Effector CD4-positive, alpha-beta T cell (primary cell): ENCODE data around the gene LAMC2.

Experiments used
- DNase-seq: peaks from one replicate; pipeline ENCODE4 v3.0.0-alpha.2; 2020

LAMC2 gene

DNA sequence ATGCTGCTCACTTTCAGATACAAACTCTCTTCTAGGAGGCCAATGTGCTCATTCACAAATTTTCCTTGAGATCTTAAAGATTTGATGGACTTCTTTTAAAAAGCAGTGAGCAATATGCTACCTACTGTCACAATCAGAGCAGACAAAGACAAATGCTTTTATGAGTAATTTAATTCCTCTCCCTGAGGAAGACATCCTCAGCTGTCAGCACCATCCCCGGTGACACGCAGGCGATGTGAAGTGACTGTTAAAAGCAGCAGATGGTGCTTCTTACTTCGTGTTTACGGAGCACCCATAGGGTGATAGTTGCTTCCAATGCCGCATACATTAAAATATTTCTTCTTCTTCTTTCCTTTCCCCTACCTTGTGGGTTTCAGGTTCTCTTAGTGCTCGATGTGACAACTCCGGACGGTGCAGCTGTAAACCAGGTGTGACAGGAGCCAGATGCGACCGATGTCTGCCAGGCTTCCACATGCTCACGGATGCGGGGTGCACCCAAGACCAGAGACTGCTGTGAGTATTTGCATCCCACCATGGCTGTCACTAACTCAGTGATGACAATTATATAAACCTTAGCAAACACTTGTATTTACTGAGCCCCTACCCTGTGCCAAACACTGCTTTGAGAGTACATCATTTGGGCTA, 29.1 kb downstream of the LAMC2 start:
- DNase-seq = no peak

DNA sequence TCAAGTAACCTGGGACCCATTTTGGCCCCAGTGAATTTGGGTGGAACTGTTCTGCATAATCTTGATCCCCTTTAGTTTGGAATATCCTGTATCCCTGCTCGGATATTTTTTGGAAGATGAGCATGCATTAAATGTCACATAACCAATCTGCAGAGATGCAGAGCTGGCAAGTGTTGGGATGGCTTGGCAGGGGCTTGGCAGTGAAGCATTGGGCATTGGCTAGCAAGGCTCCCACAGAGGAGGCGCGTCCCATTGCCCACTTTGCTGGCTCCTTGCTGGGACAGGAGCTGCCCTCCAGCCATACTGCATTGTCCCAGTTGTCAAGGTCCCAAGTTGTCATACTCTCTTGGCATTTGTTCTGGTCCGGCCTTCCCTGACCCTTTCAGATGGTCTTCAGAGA, 29.9 kb downstream of the LAMC2 start:
- DNase-seq = no peak

DNA sequence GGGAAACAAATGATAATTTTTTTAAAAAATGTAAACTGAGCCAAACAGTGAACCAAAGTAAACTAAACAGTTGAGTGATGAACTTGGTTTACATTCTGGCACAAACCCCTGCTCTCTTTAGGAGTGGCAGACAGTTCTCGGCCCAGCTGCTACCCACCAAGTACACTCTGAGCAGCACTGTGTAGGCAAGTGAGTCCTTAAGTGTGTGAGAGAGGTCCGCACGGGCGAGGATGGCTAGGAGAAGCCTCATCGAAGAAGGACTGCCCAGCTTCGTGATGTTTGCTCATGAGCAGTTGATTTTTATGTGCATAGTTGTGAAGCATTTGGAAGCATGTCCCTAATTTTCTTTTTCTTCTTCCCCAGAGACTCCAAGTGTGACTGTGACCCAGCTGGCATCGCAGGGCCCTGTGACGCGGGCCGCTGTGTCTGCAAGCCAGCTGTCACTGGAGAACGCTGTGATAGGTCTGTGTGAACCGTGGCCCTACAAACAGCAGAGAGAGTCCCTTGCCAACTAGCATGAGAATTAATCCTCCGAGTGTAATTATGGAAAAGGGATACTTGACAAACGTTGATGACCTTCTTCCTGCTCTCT, 32.1 kb downstream of the LAMC2 start:
- DNase-seq = no peak

DNA sequence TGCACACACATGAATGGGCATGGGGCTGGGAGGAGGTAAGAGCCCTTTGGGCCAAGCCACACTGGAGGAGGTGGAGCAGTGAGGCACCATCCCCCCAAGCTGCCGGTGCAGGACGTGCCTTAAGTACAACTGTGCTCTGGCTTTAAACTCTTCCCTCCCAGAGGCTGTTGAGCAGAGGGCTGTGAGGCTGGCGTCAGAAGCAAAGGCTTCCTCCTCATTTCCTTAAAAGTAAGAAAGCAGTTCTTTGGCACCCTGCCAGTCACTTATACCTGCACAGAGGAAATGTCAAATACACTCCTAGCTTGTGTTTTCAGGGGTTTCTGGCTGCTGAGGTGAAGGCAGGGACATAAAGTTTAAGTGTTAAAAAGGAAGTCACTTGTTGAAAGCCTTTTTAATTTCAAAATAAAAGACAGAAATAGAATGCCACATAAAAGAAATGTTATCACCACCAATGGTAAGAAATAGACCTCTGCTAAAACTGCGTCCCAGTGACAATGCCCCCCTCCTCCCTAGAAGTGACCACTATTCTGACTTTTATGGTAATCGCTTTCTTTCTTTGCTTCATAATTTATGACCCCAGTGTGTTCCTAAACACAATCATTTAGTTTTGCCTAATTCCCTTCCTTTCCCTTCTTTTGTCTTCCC, 33.0 kb downstream of the LAMC2 start:
- no peak for DNase-seq

DNA sequence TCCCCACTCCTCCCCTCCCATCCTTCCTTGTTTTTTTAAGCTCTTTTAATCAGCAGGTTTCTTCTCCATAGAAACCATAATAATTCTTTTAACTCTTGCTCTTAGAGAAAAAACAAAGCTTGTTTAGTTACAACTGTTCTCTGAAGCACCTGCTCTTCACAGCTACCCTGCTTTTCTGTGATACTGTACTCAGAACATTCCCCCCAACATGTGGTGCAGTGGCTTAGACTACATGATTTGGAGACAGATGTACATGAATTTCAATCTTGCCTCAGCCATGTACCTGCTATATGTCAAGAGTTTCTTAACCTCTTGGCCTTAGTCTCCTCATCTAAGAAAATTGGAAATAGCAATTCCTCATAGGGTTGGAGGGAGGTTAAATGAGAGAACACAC, 33.5 kb downstream of the LAMC2 start:
- DNase-seq = no peak

DNA sequence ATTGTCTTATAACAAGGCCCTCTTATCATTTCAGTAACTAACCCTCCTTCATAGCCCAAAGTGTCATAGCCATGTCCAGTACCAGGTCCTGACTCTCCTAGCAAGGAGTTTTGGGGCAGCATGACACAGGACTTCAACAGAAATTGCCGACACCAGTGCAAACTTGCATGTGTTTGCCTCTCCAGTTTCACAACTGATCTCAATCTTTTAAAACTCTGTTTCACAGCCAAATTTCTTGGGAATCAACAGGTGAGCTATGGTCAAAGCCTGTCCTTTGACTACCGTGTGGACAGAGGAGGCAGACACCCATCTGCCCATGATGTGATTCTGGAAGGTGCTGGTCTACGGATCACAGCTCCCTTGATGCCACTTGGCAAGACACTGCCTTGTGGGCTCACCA, 36.8 kb downstream of the LAMC2 start:
- no peak for DNase-seq

DNA sequence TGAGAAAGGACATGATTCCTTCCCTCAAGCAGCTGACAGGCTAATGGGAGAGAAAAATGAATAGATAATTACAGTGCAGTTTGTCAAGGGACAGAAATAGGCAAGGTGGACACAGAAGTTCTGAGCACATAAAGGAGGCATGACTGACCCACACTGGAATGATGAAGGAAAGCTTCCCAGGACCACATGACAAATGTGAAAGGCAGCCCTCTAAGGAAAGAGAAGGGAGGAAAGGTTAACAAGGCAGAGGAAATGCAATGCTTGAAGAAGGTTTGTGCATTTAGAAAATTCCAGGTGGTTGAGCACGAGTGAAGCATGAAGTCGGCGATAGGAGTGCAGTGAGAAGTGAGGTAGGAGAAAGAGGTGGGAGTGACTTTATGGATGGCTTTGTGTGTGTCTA, 37.4 kb downstream of the LAMC2 start:
- DNase-seq = no peak

DNA sequence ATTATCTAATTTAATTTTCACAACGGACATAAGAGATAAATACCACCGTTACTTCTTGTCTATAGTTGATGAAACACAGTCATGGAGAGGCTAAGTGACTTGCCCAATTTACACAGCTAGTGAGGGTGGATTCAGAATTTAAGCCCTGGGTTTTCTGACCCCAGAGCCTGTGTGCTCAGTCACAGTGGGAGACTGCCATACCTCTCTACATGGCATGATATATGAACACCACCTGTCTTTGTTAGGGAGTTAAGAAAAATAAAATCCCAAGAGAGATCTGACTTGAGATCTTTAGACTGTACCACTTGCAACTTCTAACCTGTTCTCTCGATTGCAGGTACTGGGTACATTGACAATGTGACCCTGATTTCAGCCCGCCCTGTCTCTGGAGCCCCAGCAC, 40.3 kb downstream of the LAMC2 start:
- no peak for DNase-seq

DNA sequence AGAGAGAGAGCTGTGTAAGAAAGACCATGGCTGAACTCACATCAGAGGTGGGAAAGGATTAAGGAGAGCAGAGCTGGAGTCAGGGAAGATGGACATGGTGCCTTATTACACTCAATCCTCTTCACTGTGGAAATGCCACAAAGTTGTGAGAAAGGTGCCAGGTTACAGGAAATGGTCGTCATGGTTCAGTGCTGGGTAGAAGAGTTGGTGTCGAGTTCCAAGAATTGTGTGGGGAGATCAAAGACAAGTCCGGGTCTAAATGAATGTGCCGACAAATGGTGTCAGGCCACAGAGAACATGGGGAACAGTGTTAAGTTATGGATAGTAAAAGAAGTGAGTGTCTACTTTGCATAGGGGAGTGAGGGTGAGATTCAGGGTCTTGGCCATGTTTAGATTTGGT, 40.9 kb downstream of the LAMC2 start:
- DNase-seq = no peak

DNA sequence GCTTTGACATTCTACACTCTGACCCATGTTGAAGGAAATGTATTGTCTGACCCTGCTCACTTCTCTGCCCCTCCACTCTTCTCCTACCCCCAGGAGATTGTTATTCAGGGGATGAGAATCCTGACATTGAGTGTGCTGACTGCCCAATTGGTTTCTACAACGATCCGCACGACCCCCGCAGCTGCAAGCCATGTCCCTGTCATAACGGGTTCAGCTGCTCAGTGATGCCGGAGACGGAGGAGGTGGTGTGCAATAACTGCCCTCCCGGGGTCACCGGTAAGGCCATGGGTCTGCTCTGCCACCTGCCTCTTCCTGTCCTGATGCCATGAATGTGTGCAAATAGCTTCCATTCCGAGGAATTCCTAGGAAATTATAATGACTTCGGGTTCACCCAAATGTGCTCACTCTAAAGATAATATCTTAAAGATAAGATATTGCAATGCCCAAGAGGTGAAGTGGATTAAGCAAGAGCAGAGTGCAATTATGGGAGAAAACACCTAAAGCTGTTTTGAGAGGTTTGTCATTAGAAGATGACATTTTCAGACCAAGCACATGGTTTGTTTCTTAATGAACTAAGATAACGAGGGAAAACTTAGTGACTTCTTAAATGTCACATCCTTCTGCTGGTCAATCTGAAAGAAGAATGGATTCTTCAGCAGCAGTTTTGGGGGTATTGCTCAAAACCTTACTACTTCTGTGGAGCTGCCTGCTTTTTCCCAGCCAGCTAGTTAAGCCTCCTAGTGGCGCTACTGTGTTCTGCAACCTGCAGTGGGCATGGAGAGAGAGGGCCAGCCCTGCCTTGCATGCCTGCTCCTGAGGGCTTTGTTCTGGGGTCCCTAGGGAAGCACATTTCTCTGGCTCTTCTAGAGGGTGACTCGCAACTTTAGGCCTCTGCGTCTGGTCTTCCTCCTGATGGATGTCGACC, 41.6 kb downstream of the LAMC2 start:
- no peak for DNase-seq

DNA sequence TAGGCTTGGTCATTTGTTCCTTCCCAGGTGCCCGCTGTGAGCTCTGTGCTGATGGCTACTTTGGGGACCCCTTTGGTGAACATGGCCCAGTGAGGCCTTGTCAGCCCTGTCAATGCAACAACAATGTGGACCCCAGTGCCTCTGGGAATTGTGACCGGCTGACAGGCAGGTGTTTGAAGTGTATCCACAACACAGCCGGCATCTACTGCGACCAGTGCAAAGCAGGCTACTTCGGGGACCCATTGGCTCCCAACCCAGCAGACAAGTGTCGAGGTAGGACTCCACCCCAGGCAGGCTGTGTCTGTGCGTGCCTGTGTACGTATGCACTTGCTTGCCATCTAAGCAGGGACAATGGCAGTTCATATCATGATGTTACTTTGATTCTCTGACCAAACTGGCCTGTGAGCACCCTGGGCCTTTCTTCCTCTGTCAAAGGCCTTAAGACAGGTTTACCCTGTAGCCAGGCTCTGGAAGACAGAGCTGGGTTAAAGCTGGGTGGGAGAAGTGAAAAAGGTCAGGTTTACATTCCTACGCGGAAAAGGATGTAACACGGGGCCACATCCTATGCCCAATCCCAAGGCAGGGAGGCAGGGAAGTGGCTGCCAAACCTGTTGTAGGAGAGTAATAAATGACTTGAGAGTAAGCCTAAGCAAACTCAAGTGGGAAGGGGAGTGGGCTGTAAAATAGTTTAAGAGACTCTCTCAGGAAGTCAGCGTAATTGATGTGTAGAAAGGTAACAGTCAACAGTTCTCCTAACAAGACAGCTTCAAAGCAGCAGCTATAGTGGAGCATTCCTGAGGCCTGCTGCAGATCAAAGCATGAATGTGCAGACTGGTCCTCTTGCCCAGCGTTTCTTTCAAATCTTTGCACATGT, 42.5 kb downstream of the LAMC2 start:
- DNase-seq = no peak

DNA sequence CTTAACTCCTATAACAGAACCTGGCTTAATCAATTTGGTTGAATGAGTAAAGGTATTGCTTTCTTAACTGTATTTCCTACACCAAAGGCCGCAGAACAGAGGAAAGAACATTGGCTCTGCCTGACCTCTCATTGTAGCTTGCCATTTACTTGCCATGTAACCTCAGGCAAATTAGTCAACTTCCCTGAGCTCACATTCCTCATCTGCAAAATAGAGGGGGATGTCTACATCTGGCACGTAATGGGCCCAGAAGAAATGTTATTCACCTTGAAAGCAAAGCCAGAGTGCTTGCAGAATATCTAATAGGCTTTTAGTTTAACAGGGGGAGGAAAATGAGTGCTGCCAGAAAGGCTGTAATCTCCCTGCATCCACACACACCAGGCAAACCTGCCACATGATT, 44.3 kb downstream of the LAMC2 start:
- DNase-seq = no peak

DNA sequence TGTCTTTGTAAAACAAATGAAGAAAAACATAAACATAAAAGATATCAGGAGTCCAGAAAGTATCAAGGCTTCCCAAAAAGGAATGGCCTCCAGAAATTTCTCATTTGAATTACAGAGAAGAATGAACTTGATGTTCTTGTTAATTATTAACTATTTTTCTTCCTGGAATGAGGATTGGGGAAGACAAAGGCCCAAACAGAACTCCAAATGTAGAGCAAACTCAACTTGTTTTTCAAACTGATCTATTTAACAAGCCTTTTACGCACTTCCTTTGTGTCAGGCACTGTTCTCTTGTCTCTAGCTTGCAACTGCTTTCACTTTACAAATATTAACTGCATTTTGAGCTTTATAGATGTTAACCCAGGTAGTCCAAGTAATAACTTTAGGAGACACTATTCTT, 45.5 kb downstream of the LAMC2 start:
- DNase-seq = no peak

DNA sequence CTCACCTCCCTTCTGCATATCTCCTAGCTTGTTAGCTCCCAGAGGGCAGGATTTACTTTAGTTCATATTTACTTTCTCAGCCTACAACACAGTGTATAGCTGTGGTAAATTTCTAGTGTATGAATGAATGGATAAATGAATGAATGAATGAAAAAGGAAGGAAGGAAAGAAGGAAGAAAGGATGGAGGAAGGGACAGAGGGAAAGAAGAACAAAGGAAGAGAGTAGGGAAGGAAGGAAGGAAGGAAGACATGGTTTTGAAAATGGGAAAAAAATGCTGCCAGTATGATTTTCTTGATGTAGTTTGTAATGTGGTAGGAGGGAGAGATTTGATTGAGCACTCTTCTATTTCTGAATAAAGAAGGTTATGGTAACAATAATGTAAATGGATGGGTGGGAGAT, 47.0 kb downstream of the LAMC2 start:
- DNase-seq = no peak

DNA sequence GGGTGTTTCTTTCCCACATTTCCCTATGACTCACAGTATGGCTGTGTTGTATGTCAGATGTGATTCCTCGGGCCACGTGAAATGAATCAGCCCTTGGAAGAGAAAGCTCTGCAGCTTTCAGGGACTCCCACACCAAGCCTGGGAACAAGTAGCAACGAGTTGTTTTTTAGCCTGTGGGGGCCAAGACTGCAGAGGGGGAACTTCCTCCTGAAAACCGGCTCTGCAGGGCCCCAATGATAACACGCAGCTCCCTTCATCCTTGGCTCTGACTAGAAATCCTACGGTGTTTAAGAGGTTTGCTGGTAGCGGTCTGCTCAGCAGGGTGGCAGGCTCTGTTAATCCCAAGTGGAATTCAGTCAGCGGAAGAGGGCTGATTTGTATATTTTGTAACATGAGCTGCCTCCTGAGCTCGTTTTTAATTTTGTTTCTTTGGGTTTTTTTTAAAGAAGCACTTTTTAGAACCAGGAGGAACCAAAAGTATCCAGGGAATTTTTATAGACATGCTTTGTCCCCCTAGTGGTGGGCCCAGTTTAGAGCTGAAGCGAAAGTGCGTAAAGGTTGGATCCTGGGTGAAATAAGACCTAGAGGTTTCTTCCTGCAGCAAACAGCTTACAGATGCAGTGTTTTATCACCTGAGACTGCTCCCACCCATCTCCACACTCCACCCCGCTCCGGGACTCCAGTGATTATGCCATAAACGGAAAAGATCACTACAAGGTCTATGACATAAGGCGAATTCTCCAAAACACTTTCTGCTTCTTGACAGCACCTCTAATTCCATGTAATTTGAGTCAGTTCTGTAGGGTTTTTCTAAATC, 48.8 kb downstream of the LAMC2 start:
- no peak for DNase-seq

DNA sequence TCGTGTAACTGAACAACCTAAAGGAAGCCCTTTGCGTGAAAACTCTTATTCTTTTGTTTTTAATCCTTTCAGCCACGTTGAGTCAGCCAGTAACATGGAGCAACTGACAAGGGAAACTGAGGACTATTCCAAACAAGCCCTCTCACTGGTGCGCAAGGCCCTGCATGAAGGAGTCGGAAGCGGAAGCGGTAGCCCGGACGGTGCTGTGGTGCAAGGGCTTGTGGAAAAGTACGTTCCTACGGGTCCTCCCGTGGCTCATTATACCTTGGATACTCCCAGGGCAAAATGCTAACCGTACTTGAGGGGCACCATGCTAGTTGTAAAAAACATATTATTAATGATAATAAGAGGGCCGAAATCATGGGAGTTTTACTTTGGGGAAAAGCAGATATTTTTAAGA, 49.4 kb downstream of the LAMC2 start:
- no peak for DNase-seq

DNA sequence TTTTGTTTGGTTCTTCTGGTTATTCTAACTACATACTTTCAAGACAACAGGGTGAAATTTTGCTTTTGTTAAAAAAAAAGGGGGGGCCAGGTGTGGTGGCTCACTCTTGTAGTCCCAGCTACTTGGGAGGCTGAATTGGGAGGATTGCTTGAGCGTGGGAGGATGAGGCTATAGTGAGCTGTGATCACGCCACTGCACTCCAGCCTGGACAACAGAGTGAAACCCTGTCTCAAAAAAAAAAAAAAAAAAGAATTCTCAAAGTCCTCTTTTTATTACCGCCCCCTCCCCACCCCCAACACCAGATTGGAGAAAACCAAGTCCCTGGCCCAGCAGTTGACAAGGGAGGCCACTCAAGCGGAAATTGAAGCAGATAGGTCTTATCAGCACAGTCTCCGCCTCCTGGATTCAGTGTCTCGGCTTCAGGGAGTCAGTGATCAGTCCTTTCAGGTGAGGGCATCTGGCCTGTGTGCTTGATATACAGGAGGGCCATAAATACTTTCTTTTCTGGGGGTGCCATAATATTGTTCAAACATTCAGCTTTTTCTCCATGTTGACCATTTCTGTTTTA, 50.2 kb downstream of the LAMC2 start:
- no peak for DNase-seq

DNA sequence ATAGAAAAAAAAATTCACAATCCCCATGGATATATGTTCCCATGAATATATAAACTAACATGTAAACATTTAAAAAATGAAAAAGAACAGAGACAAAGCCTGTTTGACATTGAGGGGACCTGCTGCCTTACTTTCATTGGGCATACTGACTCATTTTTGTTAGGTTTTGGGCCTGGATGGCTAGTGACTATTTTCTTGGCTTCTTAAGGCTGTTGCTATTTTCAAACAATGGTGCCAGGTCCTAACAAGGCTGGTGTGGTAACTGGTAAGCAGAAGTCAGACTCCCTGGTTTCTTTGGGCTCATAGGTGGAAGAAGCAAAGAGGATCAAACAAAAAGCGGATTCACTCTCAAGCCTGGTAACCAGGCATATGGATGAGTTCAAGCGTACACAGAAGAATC, 51.0 kb downstream of the LAMC2 start:
- no peak for DNase-seq

DNA sequence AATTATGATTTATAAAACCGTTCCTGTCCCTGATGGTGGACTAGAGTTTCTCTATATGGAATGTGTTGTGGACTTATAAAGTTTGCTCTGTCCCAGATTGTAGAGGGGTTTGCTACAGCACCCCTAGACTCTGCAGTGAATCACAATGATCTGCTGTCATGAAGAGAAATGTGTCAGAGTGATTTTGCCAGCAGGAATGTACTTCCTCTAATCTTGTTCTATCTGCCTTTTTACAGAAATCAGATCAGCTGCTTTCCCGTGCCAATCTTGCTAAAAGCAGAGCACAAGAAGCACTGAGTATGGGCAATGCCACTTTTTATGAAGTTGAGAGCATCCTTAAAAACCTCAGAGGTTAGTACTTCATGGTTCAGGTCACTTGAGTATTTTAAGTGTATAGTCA, 52.0 kb downstream of the LAMC2 start:
- DNase-seq = no peak

DNA sequence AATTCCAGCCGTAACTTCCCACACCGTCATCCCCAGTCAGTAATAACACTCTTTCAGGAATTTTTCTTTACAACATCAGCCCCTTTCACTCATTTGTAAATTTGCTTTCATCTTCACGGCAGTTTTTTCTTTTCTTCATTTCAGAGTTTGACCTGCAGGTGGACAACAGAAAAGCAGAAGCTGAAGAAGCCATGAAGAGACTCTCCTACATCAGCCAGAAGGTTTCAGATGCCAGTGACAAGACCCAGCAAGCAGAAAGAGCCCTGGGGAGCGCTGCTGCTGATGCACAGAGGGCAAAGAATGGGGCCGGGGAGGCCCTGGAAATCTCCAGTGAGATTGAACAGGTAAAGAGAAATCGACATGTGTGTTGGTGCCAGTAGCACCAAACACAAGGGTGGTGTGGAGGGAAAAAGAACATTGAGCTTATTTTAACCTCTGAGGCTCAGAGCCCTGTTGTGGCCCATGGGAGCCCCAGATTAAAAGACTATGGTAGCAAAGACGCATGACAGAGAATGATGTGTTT, 53.2 kb downstream of the LAMC2 start:
- DNase-seq = no peak
